GM23338 (cell line): ENCODE results near the gene NDUFB5. TPM values are rescaled to one million over a fixed set of nuclear protein-coding genes. Genes with fewer than 3 reads are reported as not detected.

Experiments
- ATAC-seq: fragments of 200-7000 bp; cut with Tn5 transposase; 3 replicates; pipeline ENCODE4 v1.9.1; 2020
- DNase-seq: peaks from one replicate; pipeline ENCODE4 v3.0.0-alpha.2; 2015; ENCODE audit warnings: low spot score
- H2AFZ ChIP-seq: fragments of 200-600 bp; sonication (generic); 2 replicates; pipeline ENCODE4 v1.8.0; 2016; ENCODE audit warnings: antibody characterized with exemption, mild to moderate bottlenecking, moderate library complexity
- H3F3A ChIP-seq: fragments of 200-600 bp; sonication (generic); replicated peaks from 2 replicates; pipeline ENCODE4 v1.8.0; 2017; ENCODE audit warnings: antibody characterized with exemption, mixed run types, low read depth
- H3K27ac ChIP-seq: fragments of 200-600 bp; sonication (generic); 2 replicates; pipeline ENCODE4 v1.6.1; 2016; ENCODE audit warnings: low read depth
- H3K27me3 ChIP-seq: fragments of 200-600 bp; sonication (generic); 2 replicates; pipeline ENCODE4 v1.8.0; 2016; ENCODE audit warnings: mild to moderate bottlenecking, mixed run types, moderate library complexity; ENCODE audit not compliant: insufficient read depth
- H3K36me3 ChIP-seq: fragments of 200-600 bp; sonication (generic); 2 replicates; pipeline ENCODE4 v1.8.0; 2016; ENCODE audit warnings: mild to moderate bottlenecking; ENCODE audit not compliant: insufficient read depth
- H3K4me1 ChIP-seq: fragments of 200-600 bp; sonication (generic); 2 replicates; pipeline ENCODE4 v1.8.0; 2016; ENCODE audit warnings: mild to moderate bottlenecking, moderate library complexity; ENCODE audit not compliant: insufficient read depth
- H3K4me2 ChIP-seq: fragments of 200-600 bp; sonication (generic); 2 replicates; pipeline ENCODE4 v1.7.1; 2017; ENCODE audit warnings: mixed run types
- H3K4me3 ChIP-seq: fragments of 200-600 bp; sonication (generic); 2 replicates; pipeline ENCODE4 v1.6.1; 2016; ENCODE audit warnings: mixed run types
- H3K79me2 ChIP-seq: fragments of 200-600 bp; sonication (generic); replicated peaks from 2 replicates; pipeline ENCODE4 v1.8.0; 2017; ENCODE audit warnings: mild to moderate bottlenecking; ENCODE audit not compliant: insufficient read depth
- H3K9me2 ChIP-seq: fragments of 200-600 bp; sonication (generic); 2 replicates; pipeline ENCODE4 v1.8.0; 2017; ENCODE audit not compliant: insufficient read depth
- H4K20me1 ChIP-seq: fragments of 200-600 bp; sonication (generic); replicated peaks from 2 replicates; pipeline ENCODE4 v1.8.0; 2017; ENCODE audit warnings: mild to moderate bottlenecking; ENCODE audit not compliant: insufficient read depth
- H3K27ac Mint-ChIP-seq: 2 replicates; pipeline ENCODE4 v1.8.0; 2020; ENCODE audit warnings: inconsistent platforms, mild to moderate bottlenecking, moderate library complexity, mixed read lengths
- H3K27me3 Mint-ChIP-seq: 3 replicates; pipeline ENCODE4 v1.8.0; 2022; ENCODE audit warnings: low read depth, mild to moderate bottlenecking, moderate library complexity, mixed read lengths, inconsistent platforms; ENCODE audit not compliant: insufficient read depth, poor library complexity
- H3K36me3 Mint-ChIP-seq: 3 replicates; pipeline ENCODE4 v1.8.0; 2021; ENCODE audit warnings: low read depth, mild to moderate bottlenecking, inconsistent platforms, moderate library complexity, mixed read lengths
- H3K4me1 Mint-ChIP-seq: 3 replicates; pipeline ENCODE4 v1.8.0; 2020; ENCODE audit warnings: mild to moderate bottlenecking, inconsistent platforms, mixed read lengths
- H3K4me3 Mint-ChIP-seq: 3 replicates; pipeline ENCODE4 v1.8.0; 2021; ENCODE audit warnings: moderate library complexity, mild to moderate bottlenecking, inconsistent platforms, mixed read lengths
- H3K9me3 Mint-ChIP-seq: 3 replicates; pipeline ENCODE4 v1.8.0; 2020; ENCODE audit warnings: moderate library complexity, mild to moderate bottlenecking, inconsistent platforms, mixed read lengths
- CREB1 ChIP-seq: fragments of 250-450 bp; sonication (Bioruptor Pico); IDR thresholded peaks from 2 replicates; pipeline ENCODE4 v1.5.0; 2020; ENCODE audit warnings: low read depth, mild to moderate bottlenecking, moderate library complexity
- EZH2 ChIP-seq: fragments of 200-600 bp; sonication (generic); IDR thresholded peaks from one replicate; pipeline ENCODE4 v1.8.0; 2017; ENCODE audit warnings: antibody characterized with exemption, mild to moderate bottlenecking, low read depth; ENCODE audit not compliant: unreplicated experiment
- EZH2phosphoT487 ChIP-seq: fragments of 200-600 bp; sonication (generic); IDR thresholded peaks from one replicate; pipeline ENCODE4 v1.8.1; 2018; ENCODE audit warnings: antibody characterized with exemption; ENCODE audit not compliant: unreplicated experiment
- JUNB ChIP-seq: IDR thresholded peaks from one replicate; pipeline ENCODE4 v1.6.1; 2016; ENCODE audit warnings: antibody characterized with exemption; ENCODE audit not compliant: unreplicated experiment
- NANOG ChIP-seq: IDR thresholded peaks from 2 replicates; pipeline ENCODE4 v1.6.1; 2016; ENCODE audit warnings: antibody characterized with exemption, borderline replicate concordance
- POLR2AphosphoS5 ChIP-seq: IDR thresholded peaks from 2 replicates; pipeline ENCODE4 v1.6.1; 2016; ENCODE audit warnings: antibody characterized with exemption, low read depth
- STAT1 ChIP-seq: IDR thresholded peaks from one replicate; pipeline ENCODE4 v1.6.1; 2016; ENCODE audit warnings: antibody characterized with exemption; ENCODE audit not compliant: unreplicated experiment
- ZNF114 ChIP-seq: fragments of 250-450 bp; sonication (Bioruptor Pico); IDR thresholded peaks from 2 replicates; pipeline ENCODE4 v1.5.0; 2020; ENCODE audit warnings: mild to moderate bottlenecking, moderate library complexity
- ZNF331 ChIP-seq: fragments of 250-450 bp; sonication (Bioruptor Pico); IDR thresholded peaks from 2 replicates; pipeline ENCODE4 v1.5.0; 2020; ENCODE audit warnings: low read depth, mild to moderate bottlenecking, moderate library complexity
- polyA plus RNA-seq: library from polyadenylated mRNA; unstranded; fragments of >200 nt; fragmentation: Nextera tagmentation; extraction: Ambion mirVana; gene quantifications from 2 replicates; pipeline ENCODE4 v1.2.1, GENCODE V29; 2016
- total RNA-seq: library from RNA; depleted of rRNA; stranded (reverse); fragments of >200 nt; shearing (Covaris generic); gene quantifications from 2 replicates; pipeline ENCODE4 v1.2.3, GENCODE V29; 2014
- TF ChIP-seq, protein P1 (sequence below): fragments of 250-450 bp; sonication (Bioruptor Pico); IDR thresholded peaks from 2 replicates; pipeline ENCODE4 v1.5.0; 2020; ENCODE audit warnings: mild to moderate bottlenecking, moderate library complexity
- TF ChIP-seq, protein P2 (sequence below), 2 experiments: fragments of 200-600 bp in 1 of 2; sonication (generic) in 1 of 2; conservative IDR thresholded peaks; 2 replicates each; pipeline versions ENCODE4 v1.5.1 to v1.6.1; 2016 to 2017; ENCODE audit warnings: antibody characterized with exemption in 2 of 2, low read depth in 2 of 2, mild to moderate bottlenecking in 2 of 2, moderate library complexity in 1 of 2
- TF ChIP-seq, protein P3 (sequence below): IDR thresholded peaks from 2 replicates; pipeline ENCODE4 v1.6.1; 2016; ENCODE audit warnings: antibody characterized with exemption

NDUFB5 gene
- total and polyA plus RNA-seq, 2 experiments from 2014 or later: 65.4 to 113 TPM

DNA sequence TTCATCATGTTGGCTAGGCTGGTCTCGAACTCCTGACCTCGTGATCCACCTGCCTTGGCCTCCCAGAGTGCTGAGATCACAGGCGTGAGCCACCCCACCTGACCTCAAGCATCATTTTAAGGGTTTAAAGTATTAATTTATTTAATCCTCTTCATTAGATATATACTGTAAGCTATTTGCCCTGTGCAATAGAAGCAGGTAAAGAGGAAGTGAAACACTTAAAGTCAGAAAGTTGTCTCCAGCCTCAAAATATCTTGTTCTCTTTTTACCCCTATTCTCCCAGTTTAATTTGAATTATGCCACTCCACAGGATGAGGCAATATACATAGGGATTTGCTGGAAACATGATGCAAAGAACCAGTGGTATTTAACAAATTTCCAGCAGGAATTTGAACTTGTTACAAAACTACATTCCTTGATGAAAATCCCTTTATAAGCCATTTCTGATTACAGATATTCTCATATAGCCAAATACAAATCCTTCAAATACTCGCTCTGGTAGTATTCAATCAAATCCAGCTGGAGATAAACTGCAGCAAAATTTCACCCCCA, 2.0 kb downstream of the NDUFB5 start (continued):
- TF ChIP-seq, protein P1, sequence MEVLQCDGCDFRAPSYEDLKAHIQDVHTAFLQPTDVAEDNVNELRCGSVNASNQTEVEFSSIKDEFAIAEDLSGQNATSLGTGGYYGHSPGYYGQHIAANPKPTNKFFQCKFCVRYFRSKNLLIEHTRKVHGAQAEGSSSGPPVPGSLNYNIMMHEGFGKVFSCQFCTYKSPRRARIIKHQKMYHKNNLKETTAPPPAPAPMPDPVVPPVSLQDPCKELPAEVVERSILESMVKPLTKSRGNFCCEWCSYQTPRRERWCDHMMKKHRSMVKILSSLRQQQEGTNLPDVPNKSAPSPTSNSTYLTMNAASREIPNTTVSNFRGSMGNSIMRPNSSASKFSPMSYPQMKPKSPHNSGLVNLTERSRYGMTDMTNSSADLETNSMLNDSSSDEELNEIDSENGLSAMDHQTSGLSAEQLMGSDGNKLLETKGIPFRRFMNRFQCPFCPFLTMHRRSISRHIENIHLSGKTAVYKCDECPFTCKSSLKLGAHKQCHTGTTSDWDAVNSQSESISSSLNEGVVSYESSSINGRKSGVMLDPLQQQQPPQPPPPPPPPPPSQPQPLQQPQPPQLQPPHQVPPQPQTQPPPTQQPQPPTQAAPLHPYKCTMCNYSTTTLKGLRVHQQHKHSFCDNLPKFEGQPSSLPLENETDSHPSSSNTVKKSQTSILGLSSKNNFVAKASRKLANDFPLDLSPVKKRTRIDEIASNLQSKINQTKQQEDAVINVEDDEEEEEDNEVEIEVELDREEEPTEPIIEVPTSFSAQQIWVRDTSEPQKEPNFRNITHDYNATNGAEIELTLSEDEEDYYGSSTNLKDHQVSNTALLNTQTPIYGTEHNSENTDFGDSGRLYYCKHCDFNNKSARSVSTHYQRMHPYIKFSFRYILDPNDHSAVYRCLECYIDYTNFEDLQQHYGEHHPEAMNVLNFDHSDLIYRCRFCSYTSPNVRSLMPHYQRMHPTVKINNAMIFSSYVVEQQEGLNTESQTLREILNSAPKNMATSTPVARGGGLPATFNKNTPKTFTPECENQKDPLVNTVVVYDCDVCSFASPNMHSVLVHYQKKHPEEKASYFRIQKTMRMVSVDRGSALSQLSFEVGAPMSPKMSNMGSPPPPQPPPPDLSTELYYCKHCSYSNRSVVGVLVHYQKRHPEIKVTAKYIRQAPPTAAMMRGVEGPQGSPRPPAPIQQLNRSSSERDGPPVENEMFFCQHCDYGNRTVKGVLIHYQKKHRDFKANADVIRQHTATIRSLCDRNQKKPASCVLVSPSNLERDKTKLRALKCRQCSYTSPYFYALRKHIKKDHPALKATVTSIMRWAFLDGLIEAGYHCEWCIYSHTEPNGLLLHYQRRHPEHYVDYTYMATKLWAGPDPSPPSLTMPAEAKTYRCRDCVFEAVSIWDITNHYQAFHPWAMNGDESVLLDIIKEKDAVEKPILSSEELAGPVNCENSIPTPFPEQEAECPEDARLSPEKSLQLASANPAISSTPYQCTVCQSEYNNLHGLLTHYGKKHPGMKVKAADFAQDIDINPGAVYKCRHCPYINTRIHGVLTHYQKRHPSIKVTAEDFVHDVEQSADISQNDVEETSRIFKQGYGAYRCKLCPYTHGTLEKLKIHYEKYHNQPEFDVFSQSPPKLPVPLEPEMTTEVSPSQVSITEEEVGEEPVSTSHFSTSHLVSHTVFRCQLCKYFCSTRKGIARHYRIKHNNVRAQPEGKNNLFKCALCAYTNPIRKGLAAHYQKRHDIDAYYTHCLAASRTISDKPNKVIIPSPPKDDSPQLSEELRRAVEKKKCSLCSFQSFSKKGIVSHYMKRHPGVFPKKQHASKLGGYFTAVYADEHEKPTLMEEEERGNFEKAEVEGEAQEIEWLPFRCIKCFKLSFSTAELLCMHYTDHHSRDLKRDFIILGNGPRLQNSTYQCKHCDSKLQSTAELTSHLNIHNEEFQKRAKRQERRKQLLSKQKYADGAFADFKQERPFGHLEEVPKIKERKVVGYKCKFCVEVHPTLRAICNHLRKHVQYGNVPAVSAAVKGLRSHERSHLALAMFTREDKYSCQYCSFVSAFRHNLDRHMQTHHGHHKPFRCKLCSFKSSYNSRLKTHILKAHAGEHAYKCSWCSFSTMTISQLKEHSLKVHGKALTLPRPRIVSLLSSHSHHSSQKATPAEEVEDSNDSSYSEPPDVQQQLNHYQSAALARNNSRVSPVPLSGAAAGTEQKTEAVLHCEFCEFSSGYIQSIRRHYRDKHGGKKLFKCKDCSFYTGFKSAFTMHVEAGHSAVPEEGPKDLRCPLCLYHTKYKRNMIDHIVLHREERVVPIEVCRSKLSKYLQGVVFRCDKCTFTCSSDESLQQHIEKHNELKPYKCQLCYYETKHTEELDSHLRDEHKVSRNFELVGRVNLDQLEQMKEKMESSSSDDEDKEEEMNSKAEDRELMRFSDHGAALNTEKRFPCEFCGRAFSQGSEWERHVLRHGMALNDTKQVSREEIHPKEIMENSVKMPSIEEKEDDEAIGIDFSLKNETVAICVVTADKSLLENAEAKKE: no peak
- TF ChIP-seq JUNB (no peak), POLR2AphosphoS5 (no peak), CREB1 (CRISPR knock-in tag) (no peak), ZNF331 (CRISPR knock-in tag) (no peak)

DNA sequence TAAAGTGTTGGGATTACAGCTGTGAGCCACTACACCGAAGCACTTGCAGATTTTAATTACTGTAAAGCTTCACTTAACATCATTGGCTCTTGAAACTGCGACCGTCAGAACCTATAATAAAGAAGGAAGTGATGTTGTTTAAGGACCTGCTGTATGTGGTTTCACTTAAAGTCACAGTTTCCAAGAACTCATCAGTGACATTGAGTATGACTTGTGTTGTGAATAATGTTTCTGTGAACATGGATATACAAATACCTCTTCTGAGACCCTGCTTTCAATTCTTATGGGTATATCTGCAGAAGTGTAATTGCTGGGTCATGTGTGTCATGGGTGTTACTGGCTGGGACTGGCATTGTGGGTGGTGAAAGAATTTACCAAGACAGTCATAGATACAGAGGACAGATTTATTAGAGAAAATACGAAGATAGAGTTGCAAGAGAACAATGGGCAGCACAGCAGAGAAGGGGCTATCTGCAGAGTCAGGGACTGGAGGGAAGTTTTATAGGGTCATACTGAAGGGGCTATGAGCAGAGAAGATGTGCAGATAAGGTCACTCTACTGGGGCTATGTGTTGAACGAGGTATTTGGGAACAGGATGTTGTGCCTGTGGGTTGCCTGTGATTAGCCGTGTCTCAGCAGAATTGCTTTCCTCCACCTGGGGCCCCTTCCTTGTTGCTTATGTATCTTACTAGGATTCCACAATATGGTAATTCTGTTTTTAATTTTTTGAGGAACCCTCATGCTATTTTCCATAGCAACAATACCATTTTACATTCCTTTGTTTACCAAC, 4.5 kb downstream of the NDUFB5 start:
- no peak overlapping the region for H3K4me3 Mint-ChIP-seq
- TF ChIP-seq EZH2phosphoT487 (no peak), NANOG (no peak), JUNB (no peak), ZNF114 (CRISPR knock-in tag) (no peak), CREB1 (CRISPR knock-in tag) (no peak), EZH2 (no peak), STAT1 (no peak), ZNF331 (CRISPR knock-in tag) (no peak)
- TF ChIP-seq, protein P2, sequence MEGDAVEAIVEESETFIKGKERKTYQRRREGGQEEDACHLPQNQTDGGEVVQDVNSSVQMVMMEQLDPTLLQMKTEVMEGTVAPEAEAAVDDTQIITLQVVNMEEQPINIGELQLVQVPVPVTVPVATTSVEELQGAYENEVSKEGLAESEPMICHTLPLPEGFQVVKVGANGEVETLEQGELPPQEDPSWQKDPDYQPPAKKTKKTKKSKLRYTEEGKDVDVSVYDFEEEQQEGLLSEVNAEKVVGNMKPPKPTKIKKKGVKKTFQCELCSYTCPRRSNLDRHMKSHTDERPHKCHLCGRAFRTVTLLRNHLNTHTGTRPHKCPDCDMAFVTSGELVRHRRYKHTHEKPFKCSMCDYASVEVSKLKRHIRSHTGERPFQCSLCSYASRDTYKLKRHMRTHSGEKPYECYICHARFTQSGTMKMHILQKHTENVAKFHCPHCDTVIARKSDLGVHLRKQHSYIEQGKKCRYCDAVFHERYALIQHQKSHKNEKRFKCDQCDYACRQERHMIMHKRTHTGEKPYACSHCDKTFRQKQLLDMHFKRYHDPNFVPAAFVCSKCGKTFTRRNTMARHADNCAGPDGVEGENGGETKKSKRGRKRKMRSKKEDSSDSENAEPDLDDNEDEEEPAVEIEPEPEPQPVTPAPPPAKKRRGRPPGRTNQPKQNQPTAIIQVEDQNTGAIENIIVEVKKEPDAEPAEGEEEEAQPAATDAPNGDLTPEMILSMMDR (conservative IDR thresholded peaks at IDR 0.05; ENCODE audit: low read depth in 2 of 2): no peak
- TF ChIP-seq, protein P3, sequence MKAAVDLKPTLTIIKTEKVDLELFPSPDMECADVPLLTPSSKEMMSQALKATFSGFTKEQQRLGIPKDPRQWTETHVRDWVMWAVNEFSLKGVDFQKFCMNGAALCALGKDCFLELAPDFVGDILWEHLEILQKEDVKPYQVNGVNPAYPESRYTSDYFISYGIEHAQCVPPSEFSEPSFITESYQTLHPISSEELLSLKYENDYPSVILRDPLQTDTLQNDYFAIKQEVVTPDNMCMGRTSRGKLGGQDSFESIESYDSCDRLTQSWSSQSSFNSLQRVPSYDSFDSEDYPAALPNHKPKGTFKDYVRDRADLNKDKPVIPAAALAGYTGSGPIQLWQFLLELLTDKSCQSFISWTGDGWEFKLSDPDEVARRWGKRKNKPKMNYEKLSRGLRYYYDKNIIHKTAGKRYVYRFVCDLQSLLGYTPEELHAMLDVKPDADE: no peak

More for the DNA sequence above, 4.5 kb downstream of the NDUFB5 start:
- ATAC-seq: no peak
- H3K27me3 ChIP-seq: no peaks in the 10 kb centered on the region
- H4K20me1 ChIP-seq: peaks cover 4% of the 10 kb centered on the region; the same call in 1 of the 2 replicates
- H3K9me2 ChIP-seq: no peaks in the 10 kb centered on the region
- Mint-ChIP-seq H3K27me3 (peaks cover 6% of the 10 kb centered on the region), H3K9me3 (no peaks in the 10 kb centered on the region; the same call in 1 of the 3 replicates), H3K36me3 (peaks cover 6% of the 10 kb centered on the region; the same call in 2 of the 3 replicates), H3K27ac (no peak overlapping the region; the same call in 1 of the 2 replicates), H3K4me1 (peaks cover 2% of the 10 kb centered on the region)
- H3K36me3 ChIP-seq: no peaks in the 10 kb centered on the region
- no peak overlapping the region for H2AFZ ChIP-seq
- H3K79me2 ChIP-seq: peaks cover 46% of the 10 kb centered on the region
- no peak overlapping the region for H3K4me3 ChIP-seq
- no peak for DNase-seq
- H3F3A ChIP-seq: no peaks in the 10 kb centered on the region
- no peak overlapping the region for H3K4me2 ChIP-seq
- no peak overlapping the region for H3K27ac ChIP-seq
- no peaks in the 10 kb centered on the region for H3K4me1 ChIP-seq
